HuH-7 (cell line): Measurements from ENCODE around the gene GPRIN2.
"Not testable (repeated sequence)": the region's sequence is repeated elsewhere in the genome, so short reads cannot be mapped to it uniquely, and the experiment has no call there.

Experiments
- DNase-seq: peaks from one replicate; pipeline ENCODE4 v3.0.0; 2011; ENCODE audit warnings: low spot score

Gene GPRIN2

GRCh38 chr10:46520941-46521340 lies 35.5 kb downstream of the GPRIN2 start:
- no peak for DNase-seq

- no peak for DNase-seq
Observed at GRCh38 chr10:46520381-46520780, 36.1 kb downstream of the GPRIN2 start.

GRCh38 chr10:46518028-46518725 lies 38.3 kb downstream of the GPRIN2 start:
- no peak for DNase-seq

- DNase-seq = no peak
Observed at GRCh38 chr10:46517541-46517940, 38.9 kb downstream of the GPRIN2 start.

DNA sequence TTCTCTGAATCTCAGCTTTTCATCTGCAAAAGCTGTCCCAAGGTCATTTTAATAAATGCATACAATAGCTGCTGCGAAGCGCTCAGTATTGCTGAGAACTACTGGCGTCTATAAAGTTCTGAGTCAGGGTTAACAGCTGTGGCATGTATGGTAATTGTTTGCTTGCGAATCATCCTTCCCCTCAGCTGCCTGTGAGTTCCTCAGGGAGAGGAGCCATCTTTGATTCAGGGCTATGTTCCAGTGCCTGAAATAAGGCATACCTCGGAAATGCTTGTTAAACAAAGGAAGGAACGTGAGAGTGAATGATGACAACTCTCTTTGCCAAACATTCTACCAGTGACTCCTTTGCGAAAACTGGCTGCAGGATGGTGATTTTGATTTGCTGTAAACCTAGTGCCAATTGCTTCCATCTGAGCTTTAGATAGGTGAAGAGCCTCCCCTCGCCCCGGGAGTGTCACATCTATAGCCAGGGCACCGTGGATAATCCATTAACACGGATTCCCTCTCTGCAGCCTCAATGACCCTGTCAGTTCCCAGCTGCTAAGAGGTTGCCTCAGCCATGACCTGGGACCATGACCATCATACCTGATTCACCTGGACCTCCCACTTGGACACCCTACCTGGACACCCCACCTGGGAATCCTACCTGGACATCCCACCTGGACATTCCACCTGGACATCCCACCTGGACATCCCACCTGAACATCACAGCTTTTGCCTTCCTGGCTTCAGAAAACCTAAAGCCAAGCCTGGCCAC lies 39.6 kb downstream of the GPRIN2 start:
- no peak for DNase-seq

DNA sequence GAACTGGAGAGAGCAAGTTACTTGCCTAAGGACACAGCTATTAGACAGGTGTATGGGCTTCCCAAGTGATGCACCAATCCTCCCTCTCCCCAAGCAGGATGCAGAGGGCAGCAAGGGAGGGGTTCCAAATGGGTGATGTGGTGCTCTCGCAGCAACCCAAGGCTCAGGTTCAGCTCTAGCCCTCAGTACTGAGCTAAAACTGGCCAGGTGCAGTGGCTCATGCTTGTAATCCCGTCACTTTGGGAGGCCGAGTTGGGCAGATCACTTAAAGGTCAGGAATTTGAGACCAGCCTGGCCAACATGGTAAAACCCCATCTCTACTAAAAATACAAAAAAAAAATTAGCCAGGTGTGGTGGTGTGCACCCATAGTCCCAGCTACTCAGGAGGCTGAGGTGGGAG lies 40.7 kb downstream of the GPRIN2 start:
- DNase-seq = no peak

- DNase-seq = no peak
Observed at GRCh38 chr10:46515366-46515765, 41.1 kb downstream of the GPRIN2 start.

GRCh38 chr10:46514899-46515298 lies 41.6 kb downstream of the GPRIN2 start:
- no peak for DNase-seq

- DNase-seq = no peak
Observed at GRCh38 chr10:46514431-46514861, 42.0 kb downstream of the GPRIN2 start.

DNA sequence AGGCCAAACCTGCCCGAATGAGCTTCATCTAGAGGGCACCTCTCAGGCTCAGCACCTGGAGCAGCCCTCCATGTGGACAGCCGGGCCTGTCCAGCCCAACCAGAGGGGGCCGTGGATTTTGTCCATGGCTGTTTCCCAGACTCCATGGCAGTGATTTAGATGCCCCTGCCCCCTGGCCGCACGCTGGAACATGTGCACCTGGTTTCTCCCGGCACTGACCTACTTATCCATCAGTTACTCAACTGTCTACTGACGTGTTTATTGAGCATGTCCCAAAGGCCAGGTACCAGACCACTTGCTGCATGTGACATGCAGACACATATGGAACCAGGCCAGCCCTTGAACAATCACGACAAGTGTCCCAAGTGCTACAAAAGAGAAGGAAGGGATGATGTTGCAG lies 43.1 kb downstream of the GPRIN2 start:
- not testable (repeated sequence) for DNase-seq

DNA sequence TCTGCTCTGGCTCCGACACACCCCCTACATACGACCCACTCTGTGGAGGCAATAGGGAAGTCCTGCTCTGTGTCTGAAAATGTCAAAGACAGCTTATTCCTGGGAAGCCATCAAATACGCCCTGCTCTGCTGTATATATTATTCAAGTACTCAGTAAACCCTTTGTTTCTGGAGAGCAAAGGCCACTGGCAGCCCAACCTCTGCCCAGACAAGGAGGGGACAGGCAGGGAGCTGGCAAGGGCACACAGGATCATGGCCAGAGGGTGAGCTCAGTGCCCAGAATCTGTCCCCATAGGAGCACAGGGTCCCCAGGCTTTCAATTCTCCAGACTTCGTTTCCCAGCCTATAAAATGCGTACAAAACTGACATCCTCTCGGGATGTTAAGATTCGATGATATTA lies 43.7 kb downstream of the GPRIN2 start:
- DNase-seq = not testable (repeated sequence)

- not testable (repeated sequence) for DNase-seq
Observed at GRCh38 chr10:46512002-46512401, 44.5 kb downstream of the GPRIN2 start.
